ENCODE measurements around the gene CRYAB.
"Not testable (repeated sequence)": the region's sequence is repeated elsewhere in the genome, so short reads cannot be mapped to it uniquely, and the experiment has no call there.

CRYAB gene

DNA sequence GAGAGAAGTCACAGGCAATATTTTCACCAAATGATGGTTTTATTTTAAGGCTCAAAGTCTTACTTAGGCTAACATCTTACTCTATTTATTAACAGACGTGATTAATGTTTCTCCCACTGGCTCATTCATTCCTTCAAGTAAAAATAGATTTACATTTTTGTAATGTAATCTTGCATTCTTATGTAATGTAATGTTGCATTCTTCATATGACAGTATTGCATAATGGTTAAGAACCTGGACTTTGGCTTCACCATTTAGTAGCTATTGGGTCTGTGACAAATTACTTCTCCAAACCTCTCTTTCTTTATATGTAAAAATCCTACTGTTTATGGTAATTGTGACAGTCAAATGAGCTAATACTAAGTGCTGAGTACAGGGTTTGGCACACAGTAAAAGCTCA, 22.3 kb upstream of the CRYAB start:
- DNase-seq (ENCODE audit: low read depth in 2 of 3, low spot score in 1 of 3), result no peak

DNA sequence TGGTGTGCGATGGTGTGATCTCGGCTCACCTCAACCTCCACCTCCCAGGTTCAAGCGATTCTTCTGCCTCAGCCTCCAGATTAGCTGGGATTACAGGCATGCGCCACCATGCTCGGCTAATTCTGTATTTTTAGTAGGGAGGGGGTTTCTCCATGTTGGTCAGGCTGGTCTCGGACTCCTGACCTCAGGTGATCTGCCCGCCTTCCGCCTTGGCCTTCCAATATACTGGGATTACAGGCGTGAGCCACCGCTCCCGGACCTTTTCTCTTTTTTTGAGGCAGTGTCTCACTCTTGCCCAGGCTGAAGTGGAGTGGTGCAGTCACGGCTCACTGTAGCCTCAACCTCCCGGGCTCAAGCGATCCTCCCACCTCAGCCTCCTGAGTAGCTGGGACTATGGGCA, 21.6 kb upstream of the CRYAB start:
- DNase-seq (ENCODE audit: low read depth in 2 of 3, low spot score in 1 of 3), result not testable (repeated sequence)

DNA sequence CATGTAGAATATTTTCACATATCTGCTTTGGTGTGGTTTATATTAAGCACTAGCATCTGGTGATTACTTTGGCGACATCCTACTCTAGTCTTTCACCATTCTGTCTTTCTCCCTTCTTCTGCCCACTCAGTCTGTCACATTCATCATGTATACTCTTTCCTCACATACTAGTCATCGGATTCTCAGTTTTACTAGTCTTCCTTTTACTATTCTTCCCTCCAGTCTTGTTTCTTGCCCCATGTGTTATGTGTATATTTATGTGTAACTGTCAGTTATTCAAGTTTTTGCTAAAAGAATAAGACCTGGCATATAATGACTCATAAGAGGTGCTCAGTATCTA, 21.0 kb upstream of the CRYAB start:
- DNase-seq (ENCODE audit: low read depth in 2 of 3, low spot score in 1 of 3), result no peak

DNA sequence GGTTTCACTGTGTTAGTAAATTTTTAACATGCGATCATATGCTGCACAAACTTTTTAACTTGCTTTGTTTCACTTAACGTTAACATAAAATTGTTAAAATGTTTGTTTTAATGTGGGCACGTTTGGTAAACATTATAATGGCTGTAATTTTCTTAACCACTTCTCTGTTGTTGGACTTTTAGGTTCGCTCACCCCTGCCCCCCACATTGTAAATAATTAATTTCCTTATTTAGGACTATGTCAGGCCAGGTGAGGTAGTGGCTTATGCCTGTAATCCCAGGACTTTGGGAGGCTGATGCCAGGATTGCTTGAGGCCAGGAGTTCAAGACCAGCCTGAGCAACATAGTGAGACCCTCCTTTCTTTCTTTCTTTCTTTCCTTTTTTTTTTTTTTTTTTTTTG, 18.9 kb upstream of the CRYAB start:
- DNase-seq (ENCODE audit: low read depth in 2 of 3, low spot score in 1 of 3), result no peak

DNA sequence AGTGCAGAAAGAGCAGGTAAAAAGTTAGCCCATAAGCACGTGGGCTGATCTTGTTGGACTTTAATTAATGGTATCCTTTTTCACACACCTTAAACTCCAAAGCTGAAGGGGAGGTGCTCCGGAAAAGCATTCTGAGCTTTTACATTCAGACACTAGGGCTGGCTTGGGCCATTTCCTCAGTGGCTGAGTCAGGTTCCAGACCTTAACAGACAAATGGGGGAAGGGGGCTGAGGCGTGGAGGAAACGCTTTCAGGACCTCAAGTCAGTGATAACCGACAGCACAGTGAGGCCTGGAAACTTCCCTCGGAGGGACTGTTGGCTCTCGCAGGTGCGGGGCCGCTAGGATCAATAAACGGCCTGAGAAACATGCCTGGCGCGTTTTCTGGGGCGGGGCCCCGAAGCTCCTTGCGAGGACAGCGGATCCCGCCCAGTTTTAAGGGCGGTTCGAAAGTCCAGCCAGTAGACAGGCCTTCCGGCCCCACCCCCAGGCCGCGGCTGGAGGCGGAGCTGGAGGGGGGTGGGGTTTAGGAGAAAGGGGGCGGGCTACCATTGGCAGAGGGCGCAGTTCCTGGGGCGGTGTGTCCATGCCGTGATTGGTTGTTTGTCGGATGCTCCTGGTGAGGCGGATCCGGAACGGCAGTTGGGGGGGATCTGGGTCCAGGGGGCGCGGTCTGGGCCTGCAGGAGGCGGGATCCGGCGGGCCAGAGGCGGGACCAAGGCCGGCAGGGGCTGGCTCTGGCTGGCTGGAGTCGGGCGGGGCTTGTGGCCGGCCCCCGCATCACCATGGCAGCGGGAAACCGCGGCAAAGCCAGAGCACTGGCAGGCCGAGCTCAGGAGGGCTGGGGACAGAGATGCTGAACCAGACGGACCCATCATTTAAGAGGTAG, 15.2 kb upstream of the CRYAB start:
- peak; percentile 92 to 94 (median 94) for DNase-seq (ENCODE audit: low read depth in 2 of 3, low spot score in 1 of 3)

DNA sequence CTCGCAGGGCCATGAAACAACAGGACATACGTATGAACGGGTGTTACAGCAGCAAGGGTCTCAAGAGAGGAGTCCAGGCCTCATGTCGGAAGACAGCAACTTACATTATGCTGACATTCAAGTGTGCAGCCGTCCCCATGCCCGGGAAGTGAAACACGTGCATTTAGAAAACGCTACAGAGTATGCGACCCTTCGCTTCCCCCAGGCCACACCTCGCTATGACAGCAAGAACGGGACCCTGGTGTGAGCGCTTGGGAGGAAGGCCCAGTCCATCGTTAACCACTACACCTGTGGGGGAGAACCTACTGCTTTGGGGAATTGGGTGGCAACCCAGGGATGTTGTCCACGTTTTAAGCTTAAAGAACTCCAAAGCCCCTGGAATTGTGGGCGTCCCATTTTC, 14.4 kb upstream of the CRYAB start:
- no peak for DNase-seq (ENCODE audit: low read depth in 2 of 3, low spot score in 1 of 3)

DNA sequence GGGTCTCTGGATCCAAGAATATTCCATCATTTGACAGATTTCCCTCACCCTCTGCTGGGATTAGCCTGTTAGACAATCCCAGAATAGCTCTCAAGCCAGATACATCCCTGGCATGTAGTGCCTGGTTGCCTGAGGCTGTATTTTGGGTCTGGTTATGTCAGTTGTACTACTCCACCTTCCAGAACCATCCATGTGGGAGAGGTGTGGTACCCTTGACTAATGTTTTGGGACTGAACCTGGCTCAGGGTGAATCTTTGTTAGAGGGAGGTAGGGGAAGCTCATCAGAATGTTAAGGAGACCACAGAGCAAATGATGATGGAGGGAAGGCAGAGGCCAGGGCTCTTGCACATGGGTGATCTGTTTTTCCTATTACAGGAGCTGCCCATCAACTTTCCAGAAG, 12.4 kb upstream of the CRYAB start:
- DNase-seq (ENCODE audit: low read depth in 2 of 3, low spot score in 1 of 3), result no peak

DNA sequence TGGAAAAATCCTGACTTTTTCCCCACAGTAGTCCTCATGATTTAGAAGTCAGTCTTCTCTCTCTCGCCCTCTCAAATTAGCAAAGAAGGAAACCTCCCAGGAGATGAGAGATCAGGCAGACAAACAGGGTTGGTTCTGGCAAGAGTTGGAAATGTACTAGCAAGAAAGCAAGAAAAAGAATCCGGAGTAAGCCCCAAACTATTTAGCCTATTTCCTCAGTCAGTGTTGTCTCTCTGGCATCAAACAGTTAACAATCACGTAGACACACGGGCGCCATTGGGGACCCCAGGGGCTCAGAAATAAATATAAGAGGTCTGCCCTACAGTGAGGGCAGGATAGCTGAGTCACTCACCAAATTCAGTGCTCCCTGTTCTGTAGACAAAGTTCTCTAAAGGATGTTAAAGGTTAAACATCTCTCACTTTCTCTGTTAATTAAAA, 11.8 kb upstream of the CRYAB start:
- DNase-seq (ENCODE audit: low read depth in 2 of 3, low spot score in 1 of 3), result no peak

DNA sequence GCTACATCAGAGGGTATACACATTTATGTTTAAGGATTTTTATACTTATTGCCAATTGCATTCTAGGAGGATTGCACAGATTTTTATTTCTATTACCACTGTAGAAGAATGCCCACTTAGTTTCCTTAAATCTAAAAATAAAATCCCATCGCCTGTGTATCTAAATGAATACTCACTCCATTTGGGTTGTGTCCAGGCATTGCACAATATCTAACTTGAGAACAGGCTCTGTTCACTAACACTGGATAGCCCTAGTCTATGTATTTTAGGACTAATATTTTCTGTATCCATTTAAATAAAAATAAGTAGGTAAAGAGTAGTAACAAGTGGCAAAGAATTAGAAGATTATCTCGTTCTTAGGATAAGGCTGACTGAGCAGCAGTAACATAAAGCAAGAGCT, 11.2 kb upstream of the CRYAB start:
- no peak for DNase-seq (ENCODE audit: low read depth in 2 of 3, low spot score in 1 of 3)

DNA sequence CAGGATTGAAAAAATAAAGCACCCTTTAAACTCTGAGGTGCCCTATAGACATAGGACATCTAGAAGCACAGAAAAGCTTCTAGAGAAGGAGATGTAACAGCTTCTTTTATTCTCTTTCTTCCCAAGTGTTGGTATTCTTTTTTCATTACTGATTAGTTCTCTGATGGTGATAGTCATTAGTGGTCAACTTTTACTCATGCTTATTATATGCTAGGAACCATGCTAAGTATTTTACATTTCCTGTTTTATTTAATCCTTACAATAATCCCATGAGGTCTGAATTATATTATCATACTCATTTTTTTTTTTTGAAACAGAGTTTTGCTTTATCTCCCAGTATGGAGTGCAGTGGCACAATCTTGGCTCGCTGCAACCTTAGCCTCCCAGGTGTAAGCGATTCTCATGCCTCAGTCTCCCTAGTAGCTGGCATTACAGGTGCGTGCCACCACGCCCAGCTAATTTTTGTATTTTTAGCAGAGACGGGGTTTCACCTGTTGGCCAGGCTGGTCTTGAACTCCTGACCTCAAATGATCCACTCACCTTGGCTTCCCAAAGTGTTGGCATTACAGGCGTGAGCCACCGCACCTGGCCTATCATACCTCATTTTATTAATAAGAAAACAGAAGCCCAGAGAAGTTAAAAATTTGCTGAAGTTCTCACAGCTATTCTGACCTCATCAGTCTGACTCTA, 10.1 kb upstream of the CRYAB start:
- DNase-seq (ENCODE audit: low read depth in 2 of 3, low spot score in 1 of 3), result no peak

DNA sequence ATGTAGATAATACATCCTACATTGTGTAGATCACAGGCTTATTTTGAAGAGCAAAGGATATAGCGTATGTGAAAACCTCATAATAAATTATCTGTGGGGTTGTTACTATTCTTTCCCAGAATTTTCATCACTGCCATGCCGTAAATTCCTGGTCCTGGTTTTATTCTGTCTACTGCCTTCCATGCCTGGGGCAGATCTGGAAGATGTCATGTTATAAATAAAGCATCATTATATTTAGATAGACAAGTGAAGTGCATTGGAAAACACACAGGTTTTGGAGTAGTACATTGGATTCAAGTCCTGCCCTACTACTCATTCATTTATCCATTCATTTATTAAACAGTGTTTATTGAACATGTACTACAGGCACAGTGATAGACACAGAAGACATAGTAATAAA, 9.3 kb upstream of the CRYAB start:
- no peak for DNase-seq (ENCODE audit: low read depth in 2 of 3, low spot score in 1 of 3)

DNA sequence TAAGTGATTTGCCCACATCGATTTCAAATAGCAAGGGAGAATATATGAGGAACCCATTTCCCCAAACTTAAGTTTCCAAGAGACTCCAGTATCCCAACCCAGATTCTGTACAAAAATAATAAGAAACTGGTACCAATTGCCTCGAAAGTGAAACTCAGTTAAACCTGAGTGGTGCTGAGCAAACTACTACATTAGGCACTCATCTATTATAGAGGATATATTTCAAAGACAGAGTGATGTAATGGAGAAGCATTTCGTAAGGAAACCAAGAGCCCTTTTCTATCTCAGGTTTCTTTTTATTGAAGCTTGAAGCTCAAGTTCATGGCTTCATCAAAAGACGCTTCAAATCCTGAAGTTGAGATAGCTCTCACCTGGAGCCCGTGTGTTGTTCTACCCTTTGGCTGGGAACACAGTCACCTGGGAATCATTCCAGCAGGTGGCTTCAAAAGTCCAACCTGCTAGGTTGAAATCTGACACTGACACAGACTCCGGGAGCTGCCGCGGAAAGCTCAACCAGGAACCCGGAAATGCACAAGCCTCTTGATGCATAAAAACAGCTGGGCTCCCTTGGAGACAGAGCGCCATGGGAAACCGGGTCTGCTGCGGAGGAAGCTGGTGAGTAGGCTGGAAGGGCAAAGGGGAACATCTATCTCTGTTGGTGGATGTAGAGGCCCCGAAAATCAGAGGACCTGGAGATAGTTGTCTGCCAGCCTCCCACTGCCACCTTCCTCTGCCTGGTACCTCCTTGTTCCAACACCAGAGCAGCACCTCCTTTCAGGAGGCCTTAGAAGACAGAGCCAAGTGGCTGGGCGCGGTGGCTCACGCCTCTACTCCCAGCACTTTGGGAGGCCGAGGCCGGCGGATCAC, 7.1 kb upstream of the CRYAB start, which contains the start of gene C11orf52:
Gene C11orf52 (plus strand): TSS at position 524 of the 867 bp plus-strand sequence. CDS start 60 bp downstream, at position 584.
- DNase-seq (ENCODE audit: low read depth in 2 of 3, low spot score in 1 of 3), result no peak

DNA sequence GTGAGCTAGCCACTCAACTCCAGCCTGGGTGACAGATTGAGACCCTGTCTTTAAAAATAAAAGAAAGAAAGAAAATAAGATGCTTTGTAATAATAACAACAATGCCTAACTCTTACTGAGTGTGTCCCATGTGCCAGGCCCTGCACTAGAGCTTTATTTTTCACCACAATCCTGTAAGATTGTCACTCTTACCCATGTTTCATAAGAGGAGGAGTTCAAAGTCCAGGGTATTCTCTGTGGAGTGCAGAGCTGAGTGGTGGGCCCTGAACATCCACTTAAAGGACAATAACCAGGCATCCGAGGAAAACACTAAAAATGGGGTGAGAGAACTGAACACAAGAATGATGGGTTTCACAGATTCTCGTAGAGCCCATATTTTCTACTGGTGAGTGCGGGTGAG, 6.2 kb upstream of the CRYAB start:
- DNase-seq (ENCODE audit: low read depth in 2 of 3, low spot score in 1 of 3), result no peak

DNA sequence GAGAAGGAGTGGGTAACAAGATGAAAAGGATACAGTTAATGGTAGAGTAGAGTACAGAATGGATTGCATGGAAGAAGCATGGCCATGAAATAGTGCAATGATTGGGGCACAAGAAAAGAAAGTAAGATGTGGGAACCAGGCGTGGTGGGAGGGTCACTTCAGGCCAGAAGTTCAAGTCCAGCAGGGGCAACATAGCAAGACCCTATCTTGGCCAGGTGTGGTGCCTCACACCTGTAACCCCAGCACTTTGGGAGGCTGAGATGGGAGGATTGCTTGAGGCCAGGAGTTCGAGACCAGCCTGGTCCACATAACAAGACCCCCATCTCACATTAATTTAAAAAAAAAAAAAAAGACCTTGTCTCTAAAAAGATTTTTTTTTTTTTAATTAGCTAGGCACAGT, 5.7 kb upstream of the CRYAB start:
- DNase-seq (ENCODE audit: low read depth in 2 of 3, low spot score in 1 of 3), result no peak

DNA sequence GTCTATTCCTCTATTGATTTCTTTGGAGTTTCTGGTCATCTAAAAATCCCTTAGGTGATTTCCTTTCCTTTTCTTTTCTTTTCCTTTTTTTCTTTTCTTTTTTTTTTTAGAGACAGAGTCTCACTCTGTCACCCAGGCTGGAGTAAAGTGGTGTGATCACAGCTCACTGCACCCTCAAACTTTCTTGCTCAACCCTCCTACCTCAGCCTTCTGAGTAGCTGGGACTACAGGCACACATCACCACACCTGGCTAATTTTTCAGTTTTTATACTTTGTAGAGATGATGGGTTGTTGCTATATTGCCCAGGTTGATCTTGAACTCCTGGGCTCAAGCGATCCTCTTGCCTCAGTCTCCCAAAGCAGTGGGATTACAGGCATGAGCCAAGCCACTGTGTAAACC, 5.2 kb upstream of the CRYAB start:
- no peak for DNase-seq (ENCODE audit: low read depth in 2 of 3, low spot score in 1 of 3)

DNA sequence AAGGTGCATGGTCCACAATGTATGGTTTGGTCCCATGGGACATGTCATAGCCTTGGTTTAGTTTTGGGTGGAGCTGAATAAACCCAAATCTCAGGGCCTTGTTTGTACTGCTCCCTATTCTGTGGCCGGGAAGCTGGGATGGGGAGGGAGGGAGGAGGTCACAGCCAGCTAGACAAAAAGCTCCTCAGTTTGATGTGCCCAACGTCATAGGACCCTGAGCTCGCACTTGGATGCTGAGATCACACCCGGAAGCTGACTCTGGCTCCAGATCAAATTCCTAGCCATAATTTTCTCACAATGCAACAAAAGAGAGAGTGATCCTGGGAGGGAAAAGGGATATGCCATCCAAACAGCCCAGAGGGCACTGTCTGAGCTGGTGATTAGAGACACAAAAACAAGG, 2.4 kb upstream of the CRYAB start:
- no peak for DNase-seq (ENCODE audit: low read depth in 2 of 3, low spot score in 1 of 3)

DNA sequence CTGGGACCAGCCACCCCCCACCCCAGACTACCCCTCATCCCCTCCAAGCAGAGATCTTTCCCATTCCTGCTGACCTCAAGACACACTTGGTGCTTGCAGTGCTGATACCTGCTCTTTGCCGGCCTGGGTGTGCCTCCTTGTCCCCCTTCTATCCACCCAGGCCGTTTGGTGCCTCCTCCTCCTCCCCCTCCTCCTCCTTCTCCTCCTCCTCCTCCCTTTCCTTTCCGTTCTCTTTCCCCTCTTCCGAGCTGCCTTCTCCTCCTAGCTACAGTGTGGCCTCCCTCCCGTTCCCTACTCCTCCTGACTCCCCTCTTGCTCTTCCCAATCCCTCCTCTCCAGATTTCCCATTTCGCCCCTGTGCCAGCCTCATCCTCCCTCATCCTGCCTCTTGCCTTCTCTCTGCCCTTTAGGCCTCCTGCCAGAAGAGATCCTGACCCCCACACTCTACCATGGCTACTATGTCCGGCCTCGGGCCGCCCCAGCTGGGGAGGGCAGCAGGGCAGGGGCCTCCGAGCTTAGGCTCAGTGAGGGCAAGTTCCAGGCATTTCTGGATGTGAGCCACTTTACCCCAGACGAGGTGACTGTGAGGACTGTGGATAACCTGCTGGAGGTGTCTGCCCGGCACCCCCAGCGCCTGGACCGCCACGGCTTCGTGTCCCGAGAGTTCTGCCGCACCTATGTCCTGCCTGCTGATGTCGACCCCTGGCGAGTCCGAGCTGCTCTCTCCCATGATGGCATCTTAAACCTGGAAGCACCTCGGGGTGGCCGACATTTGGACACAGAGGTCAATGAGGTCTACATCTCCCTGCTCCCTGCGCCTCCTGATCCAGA, 1.7 kb upstream of the CRYAB start:
- no peak for DNase-seq (ENCODE audit: low read depth in 2 of 3, low spot score in 1 of 3)

DNA sequence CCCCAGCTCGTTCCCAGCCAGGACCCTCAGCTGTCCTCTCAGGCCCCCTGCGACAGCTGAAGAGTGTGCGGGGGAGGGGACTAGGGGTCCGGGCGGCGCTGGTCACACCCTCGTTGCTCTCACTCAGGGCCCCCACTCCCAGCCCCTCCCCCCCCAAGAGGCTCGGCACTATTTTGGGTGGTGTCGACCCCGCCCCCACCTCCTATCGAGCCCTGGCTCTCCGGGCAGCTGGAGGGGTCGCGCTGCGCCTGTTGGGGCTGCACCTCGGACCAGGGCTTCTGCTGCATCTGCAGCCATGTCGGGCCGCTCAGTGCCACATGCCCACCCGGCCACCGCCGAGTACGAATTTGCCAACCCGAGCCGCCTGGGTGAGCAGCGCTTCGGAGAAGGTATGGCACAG, 965 bp upstream of the CRYAB start, which contains the start of gene HSPB2:
Gene HSPB2 (plus strand): TSS at position 200 of the 400 bp plus-strand sequence. CDS start 96 bp downstream, at position 296.
- no peak for DNase-seq (ENCODE audit: low read depth in 2 of 3, low spot score in 1 of 3)

DNA sequence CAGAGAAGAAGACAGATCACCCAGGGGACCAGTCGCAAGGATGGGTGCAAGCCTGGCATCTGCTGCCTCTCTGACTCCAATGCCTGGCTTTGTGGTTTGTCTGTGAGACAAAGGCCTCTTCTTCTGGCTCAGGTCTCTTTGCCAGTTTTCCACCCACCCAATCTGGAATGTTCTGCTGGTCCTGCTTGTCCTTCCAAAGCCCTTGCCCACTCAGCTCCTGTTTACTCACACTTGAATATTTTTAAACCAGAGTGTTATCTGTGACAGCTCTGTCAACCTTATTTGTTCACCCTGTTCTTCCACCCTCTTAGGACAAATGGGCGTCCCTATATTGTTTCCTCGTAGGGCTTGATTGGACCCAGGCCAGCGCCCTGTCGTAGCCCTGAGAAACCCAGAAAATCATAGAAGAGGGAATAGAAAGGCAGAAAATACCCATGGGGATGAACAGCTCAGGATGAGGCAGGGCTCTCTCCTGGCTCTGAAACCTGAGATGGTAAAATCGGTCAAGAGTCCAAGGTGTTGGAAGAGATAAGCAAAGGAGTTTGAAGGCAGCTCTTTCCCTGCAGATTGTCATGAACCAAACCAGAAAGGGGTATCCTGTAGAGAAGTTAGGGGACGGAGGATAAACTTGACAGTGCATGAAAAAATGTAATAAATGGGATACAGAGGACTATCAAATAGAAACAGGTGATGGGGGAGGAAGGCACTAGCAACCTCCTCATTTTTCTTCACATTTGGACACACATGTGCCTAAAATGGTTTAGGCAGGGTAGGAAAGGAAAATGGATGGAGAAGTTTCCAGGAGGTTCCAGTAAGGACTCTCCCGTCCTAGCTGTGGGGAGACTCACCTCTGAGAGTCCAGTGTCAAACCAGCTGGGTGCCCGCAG, 651 bp downstream of the CRYAB start:
- no peak for DNase-seq (ENCODE audit: low read depth in 2 of 3, low spot score in 1 of 3)

DNA sequence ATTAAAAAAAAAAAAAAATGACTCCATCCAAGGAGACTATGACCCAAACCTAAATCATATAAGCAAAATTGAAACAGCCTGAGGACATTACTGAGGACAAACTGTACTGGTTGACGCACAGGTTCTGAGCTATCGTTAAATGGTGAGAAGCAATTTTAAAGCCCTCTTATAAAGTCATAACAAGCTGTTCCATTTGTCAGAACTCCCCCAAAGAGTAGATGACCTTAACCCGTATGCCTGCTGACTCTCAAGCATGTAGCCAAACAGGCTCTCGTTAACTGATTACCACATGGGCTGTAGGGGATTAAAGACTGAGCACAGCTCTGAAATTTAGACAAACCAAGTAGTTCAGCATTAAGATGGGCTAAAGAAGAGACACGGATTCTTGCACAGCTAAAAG, 2.2 kb downstream of the CRYAB start:
- no peak for DNase-seq (ENCODE audit: low read depth in 2 of 3, low spot score in 1 of 3)

Measured in stimulated activated CD4-positive, alpha-beta T cell treated with anti-CD3 and anti-CD28 coated beads, Interleukin-12 subunit alpha, Interleukin-12 subunit beta, amount 100 ng/mL, for 48 hours (primary cell).